Ovary (tissue), 3 donors: Measurements from ENCODE around the gene LENEP.

Source experiments
- CTCF ChIP-seq, 3 donors: fragments of 450-650 bp in 2 of 3; fragments of 200-600 bp in 1 of 3; IDR thresholded peaks; one replicate each; pipeline versions ENCODE4 v1.5.1 to v1.8.0; 2016 to 2022; ENCODE audit warnings: antibody characterized with exemption in 3 of 3, mild to moderate bottlenecking in 1 of 3
- EP300 ChIP-seq: sonication (generic); formaldehyde crosslinking; IDR thresholded peaks from one replicate; pipeline ENCODE4 v1.6.1; 2017; ENCODE audit warnings: antibody characterized with exemption
- POLR2A ChIP-seq: fragments of 450-650 bp; IDR thresholded peaks from one replicate; pipeline ENCODE4 v1.6.1; 2017; ENCODE audit warnings: antibody characterized with exemption, mild to moderate bottlenecking, moderate library complexity
- donor health status: DM: no; HTN: no; CAD: no.

DNA sequence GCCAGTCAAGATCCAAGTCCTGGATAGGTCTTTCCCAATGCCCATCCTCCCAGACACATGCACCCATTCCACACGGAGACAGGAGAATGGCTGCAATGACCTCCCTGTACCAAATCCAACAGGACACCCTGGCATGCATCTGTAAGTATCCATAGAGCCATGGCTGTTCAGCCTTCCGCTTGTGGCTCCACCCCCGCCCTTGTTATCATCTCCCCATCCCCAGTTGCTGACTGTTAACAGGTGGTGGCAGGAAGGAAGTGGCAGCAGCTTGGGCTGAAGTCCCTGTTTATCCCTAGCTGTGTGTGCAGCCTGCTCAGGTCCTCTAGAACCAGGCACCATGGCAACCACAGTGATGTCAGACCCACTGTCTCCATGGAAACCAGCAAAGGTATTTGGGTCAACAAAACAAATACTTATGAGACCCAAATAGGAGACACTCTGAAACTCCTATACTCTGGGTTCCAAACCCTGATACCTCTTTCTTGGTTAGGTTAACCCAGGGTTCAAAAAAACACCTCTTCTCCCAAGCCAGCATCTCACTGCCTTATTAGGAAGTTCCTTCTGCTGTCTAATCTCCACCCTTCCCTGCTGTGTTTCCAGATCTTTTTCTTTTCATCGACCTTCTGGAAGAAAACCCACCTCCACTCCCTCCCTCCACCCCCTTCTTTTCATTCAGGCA lies 38.2 kb upstream of the LENEP start:
- TF ChIP-seq CTCF (IDR thresholded peaks at IDR 0.05), result no peak
- TF ChIP-seq POLR2A, result peak; percentile 22
- no peak for TF ChIP-seq EP300
